T-helper 2 cell (primary cell): ENCODE measurements around the gene KCNAB2.

Source experiments
- DNase-seq, 5 experiments: peaks; one replicate each; pipeline versions ENCODE4 v3.0.0 to v3.0.0-alpha.2; 2012 to 2022

The KCNAB2 gene

GRCh38 chr1:6131561-6131960, 85.9 kb downstream of the KCNAB2 start:
- DNase-seq: no peak

- DNase-seq: no peak
Measured at GRCh38 chr1:6133146-6133895, 87.6 kb downstream of the KCNAB2 start.

- no peak for DNase-seq
Measured at GRCh38 chr1:6134206-6134605, 88.5 kb downstream of the KCNAB2 start.

- no peak for DNase-seq
Measured at GRCh38 chr1:6134741-6135510, 89.2 kb downstream of the KCNAB2 start.

- DNase-seq: no peak
Measured at GRCh38 chr1:6136516-6137220, 91.0 kb downstream of the KCNAB2 start.

- no peak for DNase-seq
Measured at GRCh38 chr1:6137758-6138157, 92.1 kb downstream of the KCNAB2 start.

- no peak for DNase-seq
Measured at GRCh38 chr1:6140413-6140812, 94.7 kb downstream of the KCNAB2 start.

- peak in 1 of 5 experiments; percentile 27 for DNase-seq
Measured at GRCh38 chr1:6141592-6141991, 95.9 kb downstream of the KCNAB2 start.

- no peak for DNase-seq
Measured at GRCh38 chr1:6142036-6142621, 96.4 kb downstream of the KCNAB2 start.

GRCh38 chr1:6142734-6143133, 97.0 kb downstream of the KCNAB2 start:
- no peak for DNase-seq

- DNase-seq: no peak
Measured at GRCh38 chr1:6143395-6143794, 97.7 kb downstream of the KCNAB2 start.

GRCh38 chr1:6144175-6144574, 98.5 kb downstream of the KCNAB2 start:
- DNase-seq: no peak

GRCh38 chr1:6144647-6145395, 99.1 kb downstream of the KCNAB2 start:
- no peak for DNase-seq

GRCh38 chr1:6145396-6145750, 99.7 kb downstream of the KCNAB2 start:
- no peak for DNase-seq

- DNase-seq: no peak
Measured at GRCh38 chr1:6145864-6146410, 100.2 kb downstream of the KCNAB2 start.

- DNase-seq: peak; percentile 19 to 58 (median 56)
Measured at GRCh38 chr1:6148497-6149241, 103.0 kb downstream of the KCNAB2 start.

GRCh38 chr1:6149597-6149996, 103.9 kb downstream of the KCNAB2 start:
- DNase-seq: no peak

- DNase-seq: no peak
Measured at GRCh38 chr1:6150006-6150938, 104.6 kb downstream of the KCNAB2 start.
